Vagina (tissue), 2 donors: ENCODE results near the gene TRA2B. TPM values are rescaled to one million over a fixed set of nuclear protein-coding genes. Genes with fewer than 3 reads are reported as not detected.

ENCODE experiments used
- DNase-seq, 2 donors: peaks; one replicate each; pipeline ENCODE4 v3.0.0-alpha.2; 2017; ENCODE audit errors: extremely low spot score in 2 of 2
- H3K27ac ChIP-seq: fragments of 200-600 bp; sonication (generic); one replicate; pipeline ENCODE4 v1.5.1; 2019
- H3K27me3 ChIP-seq: fragments of 200-600 bp; sonication (generic); one replicate; pipeline ENCODE4 v1.5.1; 2019
- H3K36me3 ChIP-seq, 2 donors: fragments of 200-600 bp; sonication (generic); one replicate each; pipeline ENCODE4 v1.5.1; 2017 to 2019
- H3K4me1 ChIP-seq: fragments of 200-600 bp; sonication (generic); one replicate; pipeline ENCODE4 v1.5.1; 2019
- H3K4me3 ChIP-seq, 2 donors: fragments of 200-600 bp; sonication (generic); 1 replicate in 1 of 2; 2 replicates in 1 of 2; pipeline ENCODE4 v1.5.1; 2016 to 2019
- H3K9me3 ChIP-seq: fragments of 200-600 bp; sonication (generic); one replicate; pipeline ENCODE4 v1.5.1; 2019
- POLR2A ChIP-seq, 2 donors: fragments of 450-650 bp; IDR thresholded peaks; one replicate each; pipeline ENCODE4 v1.6.1; 2017; ENCODE audit warnings: antibody characterized with exemption in 2 of 2, mild to moderate bottlenecking in 2 of 2, moderate library complexity in 2 of 2
- POLR2AphosphoS5 ChIP-seq, 2 donors: sonication (generic); formaldehyde crosslinking; IDR thresholded peaks; one replicate each; pipeline ENCODE4 v1.9.0; 2017; ENCODE audit warnings: antibody characterized with exemption in 2 of 2, mild to moderate bottlenecking in 2 of 2, low read depth in 1 of 2; ENCODE audit not compliant: insufficient read depth in 1 of 2
- intact Hi-C: fragments of 100-400 bp; cut with DNase I; formaldehyde crosslinking; loops from one replicate; pipeline ENCODE4 v1.15.1; 2023
- total RNA-seq: library from RNA; depleted of rRNA; stranded (reverse); fragments of >200 nt; gene quantifications from one replicate; pipeline ENCODE4 v1.2.3, GENCODE V29; 2016
- TF ChIP-seq, protein P1 (sequence below), 3 experiments: fragments of 450-650 bp in 2 of 3; fragments of 200-600 bp in 1 of 3; sonication (generic) in 1 of 3; IDR thresholded peaks; one replicate each; pipeline ENCODE4 v1.5.1; 2017 to 2019; ENCODE audit warnings: antibody characterized with exemption in 3 of 3, mild to moderate bottlenecking in 2 of 3, moderate library complexity in 2 of 3

TRA2B gene
- total RNA-seq, 1 donor from 2014 or later: 145 TPM

DNA sequence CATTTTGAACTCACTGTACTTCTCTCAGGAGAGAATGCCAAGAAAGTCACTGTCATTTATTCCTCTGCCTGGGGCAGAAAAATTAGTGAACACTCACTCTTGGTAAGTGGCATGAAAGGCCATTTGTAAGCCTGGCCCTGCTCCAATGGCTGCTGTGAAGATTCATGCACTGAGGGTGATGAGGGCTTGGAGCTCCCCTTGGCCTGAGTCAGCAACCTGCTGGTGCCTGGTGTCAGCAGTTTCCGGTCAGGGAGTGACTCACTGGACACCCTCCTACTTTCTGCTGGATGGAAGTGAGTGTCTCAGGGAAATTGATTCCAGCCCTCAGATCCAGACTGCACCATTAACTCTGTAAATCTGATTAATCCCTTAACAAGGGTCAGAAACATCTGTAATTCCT, 37.6 kb downstream of the TRA2B start:
- Histone ChIP-seq H3K27me3 (no peaks in the 10 kb centered on the region), H3K4me1 (no peaks in the 10 kb centered on the region), H3K9me3 (no peaks in the 10 kb centered on the region), H3K27ac (no peak overlapping the region), H3K4me3 (no peak overlapping the region), H3K36me3 (no peaks in the 10 kb centered on the region)
- intact Hi-C loops: no loop called here
- no peak for DNase-seq
- TF ChIP-seq POLR2A (IDR thresholded peaks at IDR 0.05) (no peak), POLR2AphosphoS5 (IDR thresholded peaks at IDR 0.05; ENCODE audit: insufficient read depth in 1 of 2, low read depth in 1 of 2) (no peak)
- TF ChIP-seq, protein P1, sequence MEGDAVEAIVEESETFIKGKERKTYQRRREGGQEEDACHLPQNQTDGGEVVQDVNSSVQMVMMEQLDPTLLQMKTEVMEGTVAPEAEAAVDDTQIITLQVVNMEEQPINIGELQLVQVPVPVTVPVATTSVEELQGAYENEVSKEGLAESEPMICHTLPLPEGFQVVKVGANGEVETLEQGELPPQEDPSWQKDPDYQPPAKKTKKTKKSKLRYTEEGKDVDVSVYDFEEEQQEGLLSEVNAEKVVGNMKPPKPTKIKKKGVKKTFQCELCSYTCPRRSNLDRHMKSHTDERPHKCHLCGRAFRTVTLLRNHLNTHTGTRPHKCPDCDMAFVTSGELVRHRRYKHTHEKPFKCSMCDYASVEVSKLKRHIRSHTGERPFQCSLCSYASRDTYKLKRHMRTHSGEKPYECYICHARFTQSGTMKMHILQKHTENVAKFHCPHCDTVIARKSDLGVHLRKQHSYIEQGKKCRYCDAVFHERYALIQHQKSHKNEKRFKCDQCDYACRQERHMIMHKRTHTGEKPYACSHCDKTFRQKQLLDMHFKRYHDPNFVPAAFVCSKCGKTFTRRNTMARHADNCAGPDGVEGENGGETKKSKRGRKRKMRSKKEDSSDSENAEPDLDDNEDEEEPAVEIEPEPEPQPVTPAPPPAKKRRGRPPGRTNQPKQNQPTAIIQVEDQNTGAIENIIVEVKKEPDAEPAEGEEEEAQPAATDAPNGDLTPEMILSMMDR (IDR thresholded peaks at IDR 0.05): no peak

- no peak for TF ChIP-seq POLR2A (IDR thresholded peaks at IDR 0.05)
- no peak for TF ChIP-seq POLR2AphosphoS5 (IDR thresholded peaks at IDR 0.05; ENCODE audit: insufficient read depth in 1 of 2, low read depth in 1 of 2)
- TF ChIP-seq, protein P1 (IDR thresholded peaks at IDR 0.05): no peak
- Histone ChIP-seq H3K27me3 (no peaks in the 10 kb centered on the region), H3K4me3 (no peak overlapping the region), H3K4me1 (no peaks in the 10 kb centered on the region), H3K36me3 (no peaks in the 10 kb centered on the region), H3K9me3 (no peaks in the 10 kb centered on the region), H3K27ac (no peak overlapping the region)
- intact Hi-C loops: no loop called here
- DNase-seq: no peak
These were observed 41.2 kb downstream of the TRA2B start for GRCh38 chr3:185896636-185897035.

- intact Hi-C loops: no loop called here
- Histone ChIP-seq H3K4me1 (no peaks in the 10 kb centered on the region), H3K27me3 (no peaks in the 10 kb centered on the region), H3K27ac (no peak overlapping the region), H3K36me3 (no peaks in the 10 kb centered on the region), H3K9me3 (no peaks in the 10 kb centered on the region), H3K4me3 (no peak overlapping the region)
- no peak for DNase-seq
- TF ChIP-seq POLR2AphosphoS5 (IDR thresholded peaks at IDR 0.05; ENCODE audit: insufficient read depth in 1 of 2, low read depth in 1 of 2): no peak
- TF ChIP-seq POLR2A (IDR thresholded peaks at IDR 0.05): no peak
- TF ChIP-seq, protein P1 (IDR thresholded peaks at IDR 0.05): no peak
These were observed 50.7 kb downstream of the TRA2B start for GRCh38 chr3:185887066-185887465.

GRCh38 chr3:185884641-185885040, 53.2 kb downstream of the TRA2B start:
- Histone ChIP-seq H3K36me3 (no peaks in the 10 kb centered on the region), H3K27me3 (no peaks in the 10 kb centered on the region), H3K4me3 (no peak overlapping the region), H3K27ac (no peak overlapping the region), H3K4me1 (no peaks in the 10 kb centered on the region), H3K9me3 (no peaks in the 10 kb centered on the region)
- intact Hi-C loops: no loop called here
- DNase-seq: no peak
- TF ChIP-seq POLR2AphosphoS5 (IDR thresholded peaks at IDR 0.05; ENCODE audit: insufficient read depth in 1 of 2, low read depth in 1 of 2) (no peak), POLR2A (IDR thresholded peaks at IDR 0.05) (no peak)
- TF ChIP-seq, protein P1 (IDR thresholded peaks at IDR 0.05): no peak

DNA sequence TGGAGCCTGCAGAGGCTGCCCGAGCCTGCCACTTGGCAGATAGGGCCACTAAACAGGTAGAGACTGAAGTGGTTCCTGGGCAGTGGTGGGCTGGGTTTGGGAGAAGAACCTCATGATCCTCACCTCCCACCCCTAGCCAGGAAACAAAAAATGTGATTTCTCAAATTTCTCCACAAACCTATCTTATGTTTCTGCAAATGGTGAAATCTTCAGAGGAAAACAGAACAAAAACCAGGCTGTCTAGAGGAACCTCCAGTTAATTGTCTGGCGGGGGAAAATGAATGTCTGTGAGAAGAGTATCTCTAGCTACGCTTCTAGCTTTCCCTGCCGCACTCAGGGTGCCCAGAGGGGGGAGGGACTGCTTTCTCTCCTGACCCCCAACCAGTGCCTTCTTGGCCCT, 55.9 kb downstream of the TRA2B start:
- Histone ChIP-seq H3K4me3 (no peak overlapping the region), H3K9me3 (no peaks in the 10 kb centered on the region), H3K27ac (no peak overlapping the region), H3K4me1 (no peaks in the 10 kb centered on the region), H3K36me3 (no peaks in the 10 kb centered on the region), H3K27me3 (no peaks in the 10 kb centered on the region)
- no peak for DNase-seq
- TF ChIP-seq POLR2A (IDR thresholded peaks at IDR 0.05): no peak
- TF ChIP-seq, protein P1 (IDR thresholded peaks at IDR 0.05): no peak
- TF ChIP-seq POLR2AphosphoS5 (IDR thresholded peaks at IDR 0.05; ENCODE audit: insufficient read depth in 1 of 2, low read depth in 1 of 2): no peak
- intact Hi-C loops: no loop called here
